Measurements from ENCODE around the gene WNT1.

GRCh38 chr12:48970702-48971334 is 7.3 kb upstream of the WNT1 start:
- TF ChIP-seq TCF12 (IDR thresholded peaks at IDR 0.05; ENCODE audit: low read depth) (no peak), RAD21 (IDR thresholded peaks at IDR 0.05; ENCODE audit: low read depth) (no peak), EP300 (IDR thresholded peaks at IDR 0.05; ENCODE audit: borderline replicate concordance) (no peak), CREB1 (IDR thresholded peaks at IDR 0.05; ENCODE audit: low read depth) (no peak), TAF1 (IDR thresholded peaks at IDR 0.05; ENCODE audit: low read depth) (no peak), ZBTB7A (IDR thresholded peaks at IDR 0.05; ENCODE audit: low read depth) (no peak), FOXM1 (IDR thresholded peaks at IDR 0.05; ENCODE audit: borderline replicate concordance, low read depth) (no peak), EGR1 (IDR thresholded peaks at IDR 0.05) (no peak), USF1 (IDR thresholded peaks at IDR 0.05) (no peak), TEAD4 (IDR thresholded peaks at IDR 0.05) (no peak), YY1 (IDR thresholded peaks at IDR 0.05; ENCODE audit: low read depth) (no peak), CEBPB (IDR thresholded peaks at IDR 0.05) (no peak)
- TF ChIP-seq, protein P1, sequence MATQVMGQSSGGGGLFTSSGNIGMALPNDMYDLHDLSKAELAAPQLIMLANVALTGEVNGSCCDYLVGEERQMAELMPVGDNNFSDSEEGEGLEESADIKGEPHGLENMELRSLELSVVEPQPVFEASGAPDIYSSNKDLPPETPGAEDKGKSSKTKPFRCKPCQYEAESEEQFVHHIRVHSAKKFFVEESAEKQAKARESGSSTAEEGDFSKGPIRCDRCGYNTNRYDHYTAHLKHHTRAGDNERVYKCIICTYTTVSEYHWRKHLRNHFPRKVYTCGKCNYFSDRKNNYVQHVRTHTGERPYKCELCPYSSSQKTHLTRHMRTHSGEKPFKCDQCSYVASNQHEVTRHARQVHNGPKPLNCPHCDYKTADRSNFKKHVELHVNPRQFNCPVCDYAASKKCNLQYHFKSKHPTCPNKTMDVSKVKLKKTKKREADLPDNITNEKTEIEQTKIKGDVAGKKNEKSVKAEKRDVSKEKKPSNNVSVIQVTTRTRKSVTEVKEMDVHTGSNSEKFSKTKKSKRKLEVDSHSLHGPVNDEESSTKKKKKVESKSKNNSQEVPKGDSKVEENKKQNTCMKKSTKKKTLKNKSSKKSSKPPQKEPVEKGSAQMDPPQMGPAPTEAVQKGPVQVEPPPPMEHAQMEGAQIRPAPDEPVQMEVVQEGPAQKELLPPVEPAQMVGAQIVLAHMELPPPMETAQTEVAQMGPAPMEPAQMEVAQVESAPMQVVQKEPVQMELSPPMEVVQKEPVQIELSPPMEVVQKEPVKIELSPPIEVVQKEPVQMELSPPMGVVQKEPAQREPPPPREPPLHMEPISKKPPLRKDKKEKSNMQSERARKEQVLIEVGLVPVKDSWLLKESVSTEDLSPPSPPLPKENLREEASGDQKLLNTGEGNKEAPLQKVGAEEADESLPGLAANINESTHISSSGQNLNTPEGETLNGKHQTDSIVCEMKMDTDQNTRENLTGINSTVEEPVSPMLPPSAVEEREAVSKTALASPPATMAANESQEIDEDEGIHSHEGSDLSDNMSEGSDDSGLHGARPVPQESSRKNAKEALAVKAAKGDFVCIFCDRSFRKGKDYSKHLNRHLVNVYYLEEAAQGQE (IDR thresholded peaks at IDR 0.05; ENCODE audit: low read depth), result no peak
- TF ChIP-seq, protein P2, sequence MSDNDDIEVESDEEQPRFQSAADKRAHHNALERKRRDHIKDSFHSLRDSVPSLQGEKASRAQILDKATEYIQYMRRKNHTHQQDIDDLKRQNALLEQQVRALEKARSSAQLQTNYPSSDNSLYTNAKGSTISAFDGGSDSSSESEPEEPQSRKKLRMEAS (IDR thresholded peaks at IDR 0.05), result no peak
